WTC11 (cell line): ENCODE measurements around the gene MGMT. TPM values are rescaled to one million over a fixed set of nuclear protein-coding genes. Genes with fewer than 3 reads are reported as not detected.

Source experiments
- ATAC-seq: fragments of 200-7000 bp; cut with Tn5 transposase; 2 replicates; pipeline ENCODE4 v1.10.0; 2021; ENCODE audit warnings: mild to moderate bottlenecking, moderate library complexity
- CTCF ChIA-PET: fragments of 300-600 bp; sonication (Branson Sonifier 250); formaldehyde crosslinking; loops from one replicate; lab custom pipeline; 2021; ENCODE audit warnings: antibody characterized with exemption; lab: Charles Lee
- POLR2A ChIA-PET: fragments of 350-600 bp; sonication (Branson Sonifier 250); formaldehyde crosslinking; loops from one replicate; lab custom pipeline; 2021; ENCODE audit warnings: antibody characterized with exemption; lab: Charles Lee
- DNase-seq: peaks from one replicate; pipeline ENCODE4 v3.0.0; 2021; ENCODE audit warnings: low spot score
- H3K27ac Mint-ChIP-seq: 2 replicates; pipeline ENCODE4 v1.8.0; 2021; ENCODE audit warnings: mixed read lengths
- H3K27me3 Mint-ChIP-seq: 2 replicates; pipeline ENCODE4 v1.8.0; 2021; ENCODE audit warnings: low read depth, mild to moderate bottlenecking, moderate library complexity, mixed read lengths
- H3K36me3 Mint-ChIP-seq: 2 replicates; pipeline ENCODE4 v1.8.0; 2021; ENCODE audit warnings: mixed read lengths
- H3K4me1 Mint-ChIP-seq: 2 replicates; pipeline ENCODE4 v1.8.0; 2022; ENCODE audit warnings: mixed read lengths
- H3K4me3 Mint-ChIP-seq: 2 replicates; pipeline ENCODE4 v1.8.0; 2021; ENCODE audit warnings: mild to moderate bottlenecking, moderate library complexity, mixed read lengths
- H3K9me3 Mint-ChIP-seq: 2 replicates; pipeline ENCODE4 v1.8.0; 2021; ENCODE audit warnings: mixed read lengths
- AFF4 ChIP-seq: sonication (generic); formaldehyde crosslinking; IDR thresholded peaks from 2 replicates; pipeline ENCODE4 v1.8.1; 2023; ENCODE audit warnings: mild to moderate bottlenecking, missing genetic modification reagents, borderline replicate concordance
- AR ChIP-seq: fragments of 250-450 bp; sonication (Bioruptor Pico); IDR thresholded peaks from 2 replicates; pipeline ENCODE4 v1.9.0; 2021; ENCODE audit warnings: mild to moderate bottlenecking
- ARID4B ChIP-seq: sonication (generic); formaldehyde crosslinking; IDR thresholded peaks from 2 replicates; pipeline ENCODE4 v1.8.0; 2023; ENCODE audit warnings: missing genetic modification reagents, mild to moderate bottlenecking, borderline replicate concordance
- CBFB ChIP-seq: sonication (generic); formaldehyde crosslinking; IDR thresholded peaks from 2 replicates; pipeline ENCODE4 v1.8.1; 2022; ENCODE audit warnings: mild to moderate bottlenecking, low read depth, missing genetic modification reagents
- CDX4 ChIP-seq: fragments of 250-450 bp; sonication (Bioruptor Pico); IDR thresholded peaks from 2 replicates; pipeline ENCODE4 v1.9.0; 2021; ENCODE audit warnings: moderate library complexity, mild to moderate bottlenecking, inconsistent platforms, borderline replicate concordance
- E2F4 ChIP-seq: sonication (generic); formaldehyde crosslinking; IDR thresholded peaks from 2 replicates; pipeline ENCODE4 v1.8.1; 2022; ENCODE audit warnings: low read depth, mild to moderate bottlenecking, moderate library complexity, missing genetic modification reagents, borderline replicate concordance
- FOXK1 ChIP-seq: sonication (generic); formaldehyde crosslinking; IDR thresholded peaks from 2 replicates; pipeline ENCODE4 v1.8.0; 2022; ENCODE audit warnings: mild to moderate bottlenecking, moderate library complexity, missing genetic modification reagents
- FOXP1 ChIP-seq: sonication (generic); formaldehyde crosslinking; IDR thresholded peaks from 2 replicates; pipeline ENCODE4 v1.8.0; 2022; ENCODE audit warnings: missing genetic modification reagents, mild to moderate bottlenecking, moderate library complexity, borderline replicate concordance
- HMGA2 ChIP-seq: fragments of 250-450 bp; sonication (Bioruptor Pico); IDR thresholded peaks from 2 replicates; pipeline ENCODE4 v1.4.0; 2021; ENCODE audit warnings: mild to moderate bottlenecking, moderate library complexity
- IRF1 ChIP-seq: sonication (generic); formaldehyde crosslinking; IDR thresholded peaks from 2 replicates; pipeline ENCODE4 v1.8.0; 2023; ENCODE audit warnings: missing genetic modification reagents
- NFATC4 ChIP-seq: fragments of 250-450 bp; sonication (Bioruptor Pico); IDR thresholded peaks from 2 replicates; pipeline ENCODE4 v1.9.0; 2021; ENCODE audit warnings: mild to moderate bottlenecking
- RORB ChIP-seq: fragments of 250-450 bp; sonication (Bioruptor Pico); IDR thresholded peaks from 2 replicates; pipeline ENCODE4 v1.9.0; 2021; ENCODE audit warnings: mild to moderate bottlenecking
- SMAD4 ChIP-seq: sonication (generic); formaldehyde crosslinking; IDR thresholded peaks from 2 replicates; pipeline ENCODE4 v1.8.0; 2022; ENCODE audit warnings: mild to moderate bottlenecking, missing genetic modification reagents
- TP53 ChIP-seq: sonication (generic); formaldehyde crosslinking; IDR thresholded peaks from 2 replicates; pipeline ENCODE4 v1.8.1; 2023; ENCODE audit warnings: mild to moderate bottlenecking, missing genetic modification reagents
- ZMAT4 ChIP-seq: fragments of 250-450 bp; sonication (Bioruptor Pico); IDR thresholded peaks from 2 replicates; pipeline ENCODE4 v1.9.0; 2021; ENCODE audit warnings: mild to moderate bottlenecking
- ZNF281 ChIP-seq: sonication (generic); formaldehyde crosslinking; IDR thresholded peaks from 2 replicates; pipeline ENCODE4 v1.8.0; 2023; ENCODE audit warnings: mild to moderate bottlenecking, missing genetic modification reagents
- ZNF396 ChIP-seq: fragments of 250-450 bp; sonication (Bioruptor Pico); IDR thresholded peaks from 2 replicates; pipeline ENCODE4 v1.8.0; 2021; ENCODE audit warnings: mild to moderate bottlenecking, moderate library complexity, borderline replicate concordance
- ZNF416 ChIP-seq: fragments of 250-450 bp; sonication (Bioruptor Pico); IDR thresholded peaks from 2 replicates; pipeline ENCODE4 v1.9.0; 2021; ENCODE audit warnings: mild to moderate bottlenecking, inconsistent platforms
- ZNF671 ChIP-seq: fragments of 250-450 bp; sonication (Bioruptor Pico); IDR thresholded peaks from 2 replicates; pipeline ENCODE4 v1.8.0; 2021; ENCODE audit warnings: mild to moderate bottlenecking
- total RNA-seq: library from RNA; stranded (reverse); gene quantifications from 3 replicates; pipeline ENCODE4 v1.2.3, GENCODE V29; 2021

MGMT gene
- total RNA-seq, 1 experiment from 2014 or later = 11.8 TPM

- Mint-ChIP-seq H3K27ac (no peak overlapping the region), H3K4me1 (peaks cover 4% of the 10 kb centered on the region), H3K4me3 (no peak overlapping the region), H3K27me3 (no peaks in the 10 kb centered on the region)
- POLR2A ChIA-PET = no interaction called here
- no peak for ATAC-seq
- no peak for TF ChIP-seq E2F4 (CRISPR knock-in tag)
- no peak for TF ChIP-seq CDX4 (CRISPR knock-in tag)
- no peak for TF ChIP-seq TP53
- TF ChIP-seq AFF4 = no peak
- TF ChIP-seq ZNF416 (CRISPR knock-in tag) = no peak
- no peak for TF ChIP-seq ZMAT4 (CRISPR knock-in tag)
- no peak for TF ChIP-seq RORB (CRISPR knock-in tag)
- no peak for TF ChIP-seq CBFB (CRISPR knock-in tag)
- no peak for TF ChIP-seq ZNF396 (CRISPR knock-in tag)
- no peak for TF ChIP-seq AR (CRISPR knock-in tag)
- no peak for TF ChIP-seq NFATC4 (CRISPR knock-in tag)
- no peak for TF ChIP-seq HMGA2 (CRISPR knock-in tag)
- no peak for TF ChIP-seq ZNF671 (CRISPR knock-in tag)
- TF ChIP-seq FOXP1 (CRISPR knock-in tag) = no peak
- no peak for TF ChIP-seq IRF1 (CRISPR knock-in tag)
- TF ChIP-seq SMAD4 (CRISPR knock-in tag) = no peak
- no peak for TF ChIP-seq ARID4B (CRISPR knock-in tag)
- no peak for TF ChIP-seq ZNF281 (CRISPR knock-in tag)
- TF ChIP-seq FOXK1 (CRISPR knock-in tag) = no peak
- TF ChIP-seq, all 79 proteins: peak for 0
- CTCF ChIA-PET = interaction anchor here (1.2 kb wide), 1 partner anchor 98 kb away, joined by 4 read pairs; no protein-coding TSS in a partner anchor
- DNase-seq = no peak
- H3K9me3 Mint-ChIP-seq = no peaks in the 10 kb centered on the region
- no peaks in the 10 kb centered on the region for H3K36me3 Mint-ChIP-seq
These were observed 93.3 kb downstream of the MGMT start for GRCh38 chr10:129560361-129560760.
